ENCODE data around the gene PEX14. TPM values are rescaled to one million over a fixed set of nuclear protein-coding genes. Genes with fewer than 3 reads are reported as not detected.

The PEX14 gene
- total RNA-seq, 6 experiments from 2014 or later, result 10.5 to 26.5 (median 16.5) TPM

DNA sequence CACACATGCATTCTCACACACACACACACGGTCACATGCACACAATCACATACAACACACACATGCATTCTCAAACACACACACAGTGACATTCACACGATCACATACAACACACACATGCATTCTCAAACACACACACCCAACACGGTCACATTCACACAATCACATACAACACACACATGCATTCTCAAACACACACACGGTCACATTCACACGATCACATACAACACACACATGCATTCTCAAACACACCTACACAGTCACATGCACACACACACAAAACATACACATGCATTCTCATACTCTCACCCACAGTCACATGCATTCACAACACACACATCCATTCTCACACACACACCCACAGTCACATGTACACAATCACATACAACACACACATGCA, 186.7 kb downstream of the PEX14 start:
- intact Hi-C loops (cut with DNase I), result no loop called here
- H3K4me1 ChIP-seq, result peaks cover 0 to 36% (median 19%) of the 10 kb centered on the region in 4 donors
- no peaks in the 10 kb centered on the region for H3K36me3 ChIP-seq
- H3K27me3 ChIP-seq, result no peaks in the 10 kb centered on the region
- DNase-seq (no peak), ATAC-seq (no peak)
- no peaks in the 10 kb centered on the region for H3K9me3 ChIP-seq
- WGBS (ENCODE audit: insufficient coverage, low coverage, low lambda C conversion rate, missing lambda C conversion rate), result 95% methylated on average over 4 of the region's 5 CpGs
- no peak overlapping the region for H3K27ac ChIP-seq
- TF ChIP-seq, protein P1, sequence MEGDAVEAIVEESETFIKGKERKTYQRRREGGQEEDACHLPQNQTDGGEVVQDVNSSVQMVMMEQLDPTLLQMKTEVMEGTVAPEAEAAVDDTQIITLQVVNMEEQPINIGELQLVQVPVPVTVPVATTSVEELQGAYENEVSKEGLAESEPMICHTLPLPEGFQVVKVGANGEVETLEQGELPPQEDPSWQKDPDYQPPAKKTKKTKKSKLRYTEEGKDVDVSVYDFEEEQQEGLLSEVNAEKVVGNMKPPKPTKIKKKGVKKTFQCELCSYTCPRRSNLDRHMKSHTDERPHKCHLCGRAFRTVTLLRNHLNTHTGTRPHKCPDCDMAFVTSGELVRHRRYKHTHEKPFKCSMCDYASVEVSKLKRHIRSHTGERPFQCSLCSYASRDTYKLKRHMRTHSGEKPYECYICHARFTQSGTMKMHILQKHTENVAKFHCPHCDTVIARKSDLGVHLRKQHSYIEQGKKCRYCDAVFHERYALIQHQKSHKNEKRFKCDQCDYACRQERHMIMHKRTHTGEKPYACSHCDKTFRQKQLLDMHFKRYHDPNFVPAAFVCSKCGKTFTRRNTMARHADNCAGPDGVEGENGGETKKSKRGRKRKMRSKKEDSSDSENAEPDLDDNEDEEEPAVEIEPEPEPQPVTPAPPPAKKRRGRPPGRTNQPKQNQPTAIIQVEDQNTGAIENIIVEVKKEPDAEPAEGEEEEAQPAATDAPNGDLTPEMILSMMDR (IDR thresholded peaks at IDR 0.05), result no peak
- no peak for TF ChIP-seq POLR2A (IDR thresholded peaks at IDR 0.05)
- no peak overlapping the region for H3K4me3 ChIP-seq

DNA sequence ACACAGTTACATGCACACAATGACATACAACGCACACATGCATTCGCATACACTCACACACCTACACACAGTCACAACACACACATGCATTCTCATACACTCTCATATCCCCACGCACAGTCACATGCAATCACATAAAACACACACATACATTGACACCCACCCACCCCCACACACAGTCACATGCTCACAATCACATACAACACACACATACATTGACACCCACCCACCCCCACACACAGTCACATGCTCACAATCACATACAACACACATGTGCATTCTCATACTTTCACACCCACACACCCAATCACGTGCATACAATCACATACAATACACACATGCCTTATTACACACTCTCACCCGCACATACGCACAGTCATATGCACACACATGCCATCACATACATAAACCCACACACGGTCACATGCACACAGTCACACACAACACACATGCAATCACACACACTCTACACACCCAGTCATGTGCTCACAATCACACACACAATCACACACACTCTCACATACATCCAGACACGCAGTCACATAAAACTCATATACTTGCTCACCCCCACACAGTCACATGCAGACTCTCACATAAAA, 187.4 kb downstream of the PEX14 start:
- no peak for ATAC-seq
- DNase-seq, result no peak
- Histone ChIP-seq H3K36me3 (no peaks in the 10 kb centered on the region), H3K27me3 (no peaks in the 10 kb centered on the region), H3K4me1 (peaks cover 0 to 39% (median 22%) of the 10 kb centered on the region in 4 donors), H3K4me3 (no peak overlapping the region), H3K27ac (no peak overlapping the region), H3K9me3 (no peaks in the 10 kb centered on the region)
- 98% methylated on average over 7 of the region's 8 CpGs for WGBS (ENCODE audit: insufficient coverage, low coverage, low lambda C conversion rate, missing lambda C conversion rate)
- intact Hi-C loops (cut with DNase I), result no loop called here
- TF ChIP-seq, protein P1 (IDR thresholded peaks at IDR 0.05), result no peak
- no peak for TF ChIP-seq POLR2A (IDR thresholded peaks at IDR 0.05)

GRCh38 chr1:10662824-10663677, 188.3 kb downstream of the PEX14 start:
- Histone ChIP-seq H3K27me3 (no peaks in the 10 kb centered on the region), H3K4me3 (peak overlapping the region in 1 of 3 donors; percentile 14), H3K36me3 (no peaks in the 10 kb centered on the region), H3K4me1 (peaks cover 0 to 44% (median 23%) of the 10 kb centered on the region in 4 donors), H3K9me3 (no peaks in the 10 kb centered on the region), H3K27ac (peak overlapping the region; percentile 17 to 90 (median 71))
- intact Hi-C loops (cut with DNase I), result no loop called here
- ATAC-seq (no peak), DNase-seq (no peak)
- 79% methylated on average over 13 of the region's 26 CpGs for WGBS (ENCODE audit: insufficient coverage, low coverage, low lambda C conversion rate, missing lambda C conversion rate)
- no peak for TF ChIP-seq POLR2A (IDR thresholded peaks at IDR 0.05)
- TF ChIP-seq, protein P1 (IDR thresholded peaks at IDR 0.05), result no peak

DNA sequence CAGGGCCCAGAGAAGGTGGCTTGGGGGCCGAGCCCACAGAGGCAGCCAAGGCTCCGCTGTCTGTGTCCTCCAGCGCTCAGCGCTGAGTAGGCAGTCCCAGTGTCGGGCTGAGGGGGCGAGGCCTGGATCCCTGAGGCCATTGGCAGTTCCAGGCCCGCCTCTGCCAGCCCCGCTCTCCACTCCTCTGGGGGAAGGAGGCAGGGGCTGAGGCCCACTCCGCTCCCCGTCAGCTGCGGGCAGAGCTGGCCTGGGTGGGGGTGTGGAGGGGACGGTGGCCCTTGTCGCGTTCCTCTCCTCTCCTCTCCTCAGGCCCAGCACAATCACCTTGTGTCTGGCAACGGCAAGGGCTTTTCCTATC, 188.9 kb downstream of the PEX14 start:
- ATAC-seq (peak; percentile 61 to 78 (median 76)), DNase-seq (peak; percentile 70 to 89 (median 86))
- H3K27ac ChIP-seq, result peak overlapping the region; percentile 17 to 90 (median 71)
- H3K4me3 ChIP-seq, result peak overlapping the region in 1 of 3 donors; percentile 14
- no peaks in the 10 kb centered on the region for H3K27me3 ChIP-seq
- 43% methylated on average over 10 of the region's 15 CpGs for WGBS (ENCODE audit: insufficient coverage, low coverage, low lambda C conversion rate, missing lambda C conversion rate)
- H3K4me1 ChIP-seq, result peaks cover 0 to 50% (median 26%) of the 10 kb centered on the region in 4 donors
- intact Hi-C loops (cut with DNase I), result no loop called here
- H3K9me3 ChIP-seq, result no peaks in the 10 kb centered on the region
- no peaks in the 10 kb centered on the region for H3K36me3 ChIP-seq
- TF ChIP-seq, protein P1 (IDR thresholded peaks at IDR 0.05), result no peak
- TF ChIP-seq POLR2A (IDR thresholded peaks at IDR 0.05), result peak; percentile 28
